ENCODE results near the gene LRRC42. TPM values are rescaled to one million over a fixed set of nuclear protein-coding genes. Genes with fewer than 3 reads are reported as not detected.

LRRC42 gene
- total RNA-seq, 1 donor from 2014 or later: 69.1 TPM

- peaks cover 18% of the 10 kb centered on the region for H3K27me3 Mint-ChIP-seq (ENCODE audit: insufficient read depth, low read depth)
- Histone ChIP-seq H3K4me1 (no peaks in the 10 kb centered on the region), H3K4me3 (no peak overlapping the region), H3K9ac (no peak overlapping the region), H3K4me2 (no peak overlapping the region), H3K36me3 (no peaks in the 10 kb centered on the region), H4K20me1 (ENCODE audit: low read depth) (no peaks in the 10 kb centered on the region), H3K79me2 (ENCODE audit: low read depth) (no peaks in the 10 kb centered on the region), H3K9me3 (ENCODE audit: low read depth) (no peaks in the 10 kb centered on the region), H3F3A (ENCODE audit: low read depth) (no peaks in the 10 kb centered on the region), H3K27me3 (no peaks in the 10 kb centered on the region), H2AFZ (replicated peaks) (no peak overlapping the region), H3K27ac (no peak overlapping the region)
- no peak overlapping the region for H3K27ac Mint-ChIP-seq
- no peaks in the 10 kb centered on the region for H3K36me3 Mint-ChIP-seq
- peaks cover 4% of the 10 kb centered on the region for H3K9me3 Mint-ChIP-seq
- peaks cover 5% of the 10 kb centered on the region for H3K4me1 Mint-ChIP-seq
- DNase-seq (ENCODE audit: low spot score): no peak
- TF ChIP-seq CTCF (IDR thresholded peaks at IDR 0.05) (no peak), EZH2phosphoT487 (IDR thresholded peaks at IDR 0.05) (no peak), EZH2 (IDR thresholded peaks at IDR 0.05) (no peak)
- no peak overlapping the region for H3K4me3 Mint-ChIP-seq
Observed at GRCh38 chr1:54008876-54009275, 62.7 kb downstream of the LRRC42 start.

- peaks cover 5% of the 10 kb centered on the region for H3K4me1 Mint-ChIP-seq
- peaks cover 4% of the 10 kb centered on the region for H3K9me3 Mint-ChIP-seq
- Histone ChIP-seq H3K4me2 (no peak overlapping the region), H2AFZ (replicated peaks) (no peak overlapping the region), H3K4me3 (no peak overlapping the region), H3F3A (ENCODE audit: low read depth) (no peaks in the 10 kb centered on the region), H3K27ac (no peak overlapping the region), H3K36me3 (no peaks in the 10 kb centered on the region), H3K79me2 (ENCODE audit: low read depth) (no peaks in the 10 kb centered on the region), H3K4me1 (no peaks in the 10 kb centered on the region), H4K20me1 (ENCODE audit: low read depth) (no peaks in the 10 kb centered on the region), H3K9ac (no peak overlapping the region), H3K27me3 (no peaks in the 10 kb centered on the region), H3K9me3 (ENCODE audit: low read depth) (no peaks in the 10 kb centered on the region)
- H3K4me3 Mint-ChIP-seq: no peak overlapping the region
- peak overlapping the region; percentile 4 for H3K27ac Mint-ChIP-seq
- no peaks in the 10 kb centered on the region for H3K36me3 Mint-ChIP-seq
- peaks cover 18% of the 10 kb centered on the region for H3K27me3 Mint-ChIP-seq (ENCODE audit: insufficient read depth, low read depth)
- DNase-seq (ENCODE audit: low spot score): no peak
- TF ChIP-seq CTCF (IDR thresholded peaks at IDR 0.05): no peak
- TF ChIP-seq EZH2phosphoT487 (IDR thresholded peaks at IDR 0.05): no peak
- TF ChIP-seq EZH2 (IDR thresholded peaks at IDR 0.05): no peak
Observed at GRCh38 chr1:54009406-54009805, 63.3 kb downstream of the LRRC42 start.

GRCh38 chr1:54010415-54011117, 64.4 kb downstream of the LRRC42 start:
- no peak for TF ChIP-seq EZH2 (IDR thresholded peaks at IDR 0.05)
- no peak for TF ChIP-seq CTCF (IDR thresholded peaks at IDR 0.05)
- no peak for TF ChIP-seq EZH2phosphoT487 (IDR thresholded peaks at IDR 0.05)
- no peaks in the 10 kb centered on the region for H3K27me3 ChIP-seq
- Mint-ChIP-seq H3K27ac (peak overlapping the region; percentile 25), H3K36me3 (no peaks in the 10 kb centered on the region), H3K4me1 (peaks cover 5% of the 10 kb centered on the region), H3K27me3 (ENCODE audit: insufficient read depth, low read depth) (peaks cover 17% of the 10 kb centered on the region), H3K4me3 (peak overlapping the region; percentile 33), H3K9me3 (peaks cover 1% of the 10 kb centered on the region)
- H3K9ac ChIP-seq: no peak overlapping the region
- H3K9me3 ChIP-seq (ENCODE audit: low read depth): no peaks in the 10 kb centered on the region
- H3K36me3 ChIP-seq: no peaks in the 10 kb centered on the region
- no peak for DNase-seq (ENCODE audit: low spot score)
- no peak overlapping the region for H2AFZ ChIP-seq (replicated peaks)
- H3K4me3 ChIP-seq: no peak overlapping the region
- H3K79me2 ChIP-seq (ENCODE audit: low read depth): no peaks in the 10 kb centered on the region
- no peak overlapping the region for H3K4me2 ChIP-seq
- H3K4me1 ChIP-seq: no peaks in the 10 kb centered on the region
- H3K27ac ChIP-seq: no peak overlapping the region
- H4K20me1 ChIP-seq (ENCODE audit: low read depth): no peaks in the 10 kb centered on the region
- no peaks in the 10 kb centered on the region for H3F3A ChIP-seq (ENCODE audit: low read depth)
